ENCODE results near the gene OVOL1. TPM values are rescaled to one million over a fixed set of nuclear protein-coding genes. Genes with fewer than 3 reads are reported as not detected.
"Not testable (repeated sequence)": the region's sequence is repeated elsewhere in the genome, so short reads cannot be mapped to it uniquely, and the experiment has no call there.

OVOL1 gene
- total RNA-seq: not detected in 2 replicates

DNA sequence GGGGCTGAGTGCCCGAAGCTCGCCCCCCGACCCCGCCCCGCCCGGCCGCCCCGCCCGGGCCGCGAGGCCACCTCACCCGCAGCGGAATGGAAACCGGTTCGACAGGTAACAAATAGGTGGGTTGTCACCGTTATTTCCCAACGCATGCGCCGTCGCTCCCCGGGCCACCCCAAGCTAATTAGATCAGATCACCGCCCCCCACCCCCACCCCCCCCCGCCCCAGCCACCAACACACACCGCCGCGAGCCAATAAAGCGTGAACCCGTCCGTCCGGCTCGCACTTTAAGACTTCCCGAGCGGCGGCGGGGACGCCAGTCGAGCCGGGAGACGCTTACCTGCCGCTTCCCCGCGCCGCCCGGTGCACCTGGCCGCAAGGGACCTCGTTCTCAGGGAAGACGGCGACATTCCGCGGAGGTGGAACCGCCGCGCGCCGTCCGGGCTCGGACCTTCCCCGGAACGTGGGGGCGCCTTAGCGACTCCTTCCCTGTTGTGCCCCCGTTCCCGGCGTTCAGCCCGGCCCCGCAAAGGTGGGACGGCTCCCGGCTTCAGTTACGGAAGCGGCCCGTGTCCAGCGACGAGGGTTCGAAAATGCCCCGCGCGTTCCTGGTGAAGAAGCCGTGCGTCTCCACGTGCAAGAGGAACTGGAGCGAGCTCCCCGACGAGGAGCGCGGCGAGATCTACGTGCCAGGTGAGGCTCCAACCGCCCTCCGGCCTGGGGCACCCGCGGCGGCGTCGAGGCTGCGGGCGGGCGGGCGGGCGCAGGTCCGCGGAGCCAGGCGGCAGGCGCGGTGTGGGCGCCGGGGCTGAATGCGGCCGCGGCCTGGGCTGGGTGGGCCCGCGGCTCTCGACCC is at the start of gene OVOL1:
Gene OVOL1 (plus strand): TSS at position 278 of the 851 bp plus-strand sequence. CDS start 311 bp downstream, at position 589.
- DNase-seq: no peak

DNA sequence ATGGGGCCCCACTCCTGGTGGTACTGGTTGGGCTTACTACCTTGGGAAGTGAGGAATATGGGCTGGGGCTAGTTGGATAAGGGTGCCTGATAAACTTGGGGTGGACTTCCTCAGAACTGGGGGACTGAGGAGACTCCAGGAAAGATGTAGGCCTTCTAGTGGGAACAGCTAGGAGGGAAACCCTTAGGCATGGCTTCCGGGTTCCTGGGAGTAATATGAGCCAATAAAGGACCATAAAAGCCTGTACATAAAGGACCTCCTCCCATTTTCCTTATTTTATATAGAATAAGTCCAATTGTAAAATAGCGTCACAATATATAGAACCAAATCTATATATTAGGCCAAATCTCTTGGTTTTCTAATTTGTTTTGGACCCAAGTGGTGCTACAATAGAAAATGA is 47.8 kb upstream of the OVOL1 start:
- no peak for DNase-seq

DNA sequence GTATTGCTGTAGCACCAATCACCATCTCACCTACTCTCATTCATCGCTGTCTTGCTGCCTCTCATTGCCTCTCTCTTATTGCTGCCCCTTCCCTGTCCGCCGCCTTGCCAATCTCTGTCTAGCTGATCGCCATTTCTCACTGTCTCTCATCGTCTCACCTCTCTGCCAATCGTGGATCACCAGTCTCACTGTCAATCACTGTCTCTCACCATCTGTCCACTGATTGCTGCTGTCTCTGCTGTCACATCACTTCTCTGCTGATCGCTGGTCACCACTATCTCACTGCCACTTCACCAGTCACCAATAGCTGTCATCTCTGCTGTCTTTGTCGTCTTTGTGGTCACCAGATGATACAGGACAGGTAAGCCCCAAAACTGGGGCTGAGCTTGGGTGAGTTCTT is 45.7 kb upstream of the OVOL1 start:
- DNase-seq: no peak

DNA sequence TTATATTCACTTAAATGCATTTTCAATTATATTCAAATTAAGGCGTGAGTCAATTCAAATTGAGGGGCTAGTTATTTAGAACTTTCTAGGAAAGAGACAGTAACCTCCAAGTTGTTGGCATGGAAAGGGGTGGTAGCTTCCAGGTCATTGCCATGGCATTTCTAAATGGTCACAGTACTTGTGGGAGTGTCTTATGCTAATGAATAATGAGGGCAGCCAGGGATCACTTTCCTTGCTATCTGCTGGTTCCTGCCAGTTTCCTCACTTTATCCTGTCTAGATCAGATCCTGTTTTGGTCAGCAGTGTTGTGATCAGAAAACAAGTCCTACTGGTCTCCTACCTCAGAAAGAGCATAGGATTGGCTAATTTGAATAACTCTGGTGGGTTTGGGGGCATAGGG is 44.5 kb upstream of the OVOL1 start:
- peak; percentile 51 for DNase-seq

DNA sequence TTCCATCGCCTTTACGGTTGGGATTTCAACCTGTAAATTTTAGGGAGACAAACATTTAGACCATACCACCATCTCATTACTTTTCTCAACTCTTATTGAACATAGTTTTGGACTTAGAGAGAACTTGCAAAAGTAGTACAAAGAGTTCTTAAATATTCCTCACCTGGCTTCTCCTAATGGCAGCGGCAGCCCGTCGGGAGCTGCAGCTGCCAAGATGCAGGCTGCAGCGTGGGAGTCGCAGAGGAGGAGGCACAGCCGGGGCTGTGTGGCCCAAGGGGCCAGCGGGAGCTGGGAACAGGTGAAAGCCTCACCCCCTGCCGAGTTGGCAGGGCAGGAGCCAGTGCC is 43.2 kb upstream of the OVOL1 start:
- DNase-seq: no peak

DNA sequence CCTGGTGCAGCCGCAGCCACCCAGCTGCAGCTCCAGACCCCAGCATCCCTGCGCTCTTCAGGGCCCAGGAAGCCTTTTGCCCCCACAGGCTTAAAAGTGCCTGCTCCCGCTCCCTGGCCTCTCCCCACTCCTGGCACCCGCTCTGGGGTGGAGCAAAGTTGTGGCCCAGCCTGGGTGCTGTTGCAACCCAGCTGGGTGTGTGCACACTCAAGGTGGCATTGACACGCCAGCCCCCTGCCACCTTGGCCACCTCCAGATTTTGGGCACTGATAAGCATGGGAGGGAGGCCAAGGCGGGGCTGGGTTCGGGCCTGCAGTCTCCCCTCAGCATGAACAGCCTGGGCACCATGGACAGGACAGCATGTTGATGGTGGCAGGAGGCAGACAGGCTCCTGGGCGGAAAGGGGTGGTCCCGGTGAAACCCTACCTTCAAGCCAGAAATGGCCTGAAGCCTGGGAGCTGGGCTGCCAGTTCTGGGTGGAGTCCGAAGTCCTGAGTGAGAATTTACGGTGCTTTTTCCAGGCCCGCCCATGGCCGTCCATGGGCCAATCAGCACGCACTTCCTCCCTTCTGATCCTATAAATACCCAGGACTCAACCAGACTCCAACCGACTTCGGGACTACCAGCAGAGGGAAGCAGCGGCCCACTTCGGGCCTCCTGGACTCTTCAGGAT is 42.7 kb upstream of the OVOL1 start:
- DNase-seq: peak; percentile 66

DNA sequence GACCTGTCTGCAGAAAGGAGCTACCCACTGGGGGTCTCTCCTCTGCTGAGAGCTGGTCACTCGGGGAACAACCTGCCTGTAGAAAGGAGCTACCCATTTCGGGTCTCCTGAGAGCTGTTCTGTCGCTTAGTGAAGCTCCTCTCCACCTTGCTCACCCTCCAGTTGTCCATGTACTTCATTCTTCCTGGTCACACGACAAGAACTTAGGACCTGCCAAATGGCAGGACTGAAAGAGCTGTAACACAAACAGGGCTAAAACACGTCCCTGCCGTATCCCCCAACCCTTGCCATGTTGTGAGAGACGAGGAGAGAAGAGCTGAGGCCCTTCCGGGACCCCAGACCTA is 42.2 kb upstream of the OVOL1 start:
- DNase-seq: no peak

DNA sequence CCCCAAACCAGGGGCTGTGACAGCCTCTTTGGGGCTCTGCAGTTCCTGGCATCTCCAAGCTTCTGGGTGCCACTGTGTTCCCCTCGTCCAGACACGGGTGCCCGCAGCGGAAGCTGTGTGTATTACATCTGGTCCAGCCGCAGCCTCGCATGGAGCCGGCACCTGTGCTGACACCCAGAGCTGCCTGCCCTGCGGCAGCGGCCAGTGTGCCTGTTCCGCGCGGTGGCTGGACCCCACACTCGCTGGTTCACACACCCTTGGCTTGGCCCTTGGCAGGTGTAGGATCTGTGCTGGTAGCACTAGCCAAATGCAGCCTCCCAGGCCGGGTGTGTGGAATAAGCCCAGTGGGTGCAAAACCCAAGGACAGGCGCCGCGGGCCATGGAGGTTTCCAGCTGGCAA is 41.8 kb upstream of the OVOL1 start:
- no peak for DNase-seq

DNA sequence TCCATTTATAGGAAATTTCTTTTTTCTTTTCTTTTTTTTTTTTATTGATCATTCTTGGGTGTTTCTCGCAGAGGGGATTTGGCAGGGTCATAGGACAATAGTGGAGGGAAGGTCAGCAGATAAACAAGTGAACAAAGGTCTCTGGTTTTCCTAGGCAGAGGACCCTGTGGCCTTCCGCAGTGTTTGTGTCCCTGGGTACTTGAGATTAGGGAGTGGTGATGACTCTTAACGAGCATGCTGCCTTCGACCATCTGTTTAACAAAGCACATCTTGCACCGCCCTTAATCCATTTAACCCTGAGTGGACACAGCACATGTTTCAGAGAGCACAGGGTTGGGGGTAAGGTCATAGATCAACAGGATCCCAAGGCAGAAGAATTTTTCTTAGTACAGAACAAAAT is 24.7 kb upstream of the OVOL1 start:
- not testable (repeated sequence) for DNase-seq

DNA sequence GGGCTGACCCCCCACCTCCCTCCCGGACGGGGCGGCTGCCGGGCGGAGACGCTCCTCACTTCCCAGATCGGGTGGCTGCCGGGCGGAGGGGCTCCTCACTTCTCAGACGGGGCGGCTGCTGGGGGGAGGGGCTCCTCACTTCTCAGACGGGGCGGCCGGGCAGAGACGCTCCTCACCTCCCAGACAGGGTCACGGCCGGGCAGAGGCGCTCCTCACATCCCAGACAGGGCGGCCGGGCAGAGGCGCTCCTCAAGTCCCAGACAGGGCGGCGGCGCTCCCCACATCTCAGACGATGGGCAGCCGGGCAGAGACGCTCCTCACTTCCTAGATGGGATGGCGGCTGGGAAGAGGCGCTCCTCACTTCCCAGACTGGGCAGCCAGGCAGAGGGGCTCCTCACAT is 24.0 kb upstream of the OVOL1 start:
- not testable (repeated sequence) for DNase-seq

DNA sequence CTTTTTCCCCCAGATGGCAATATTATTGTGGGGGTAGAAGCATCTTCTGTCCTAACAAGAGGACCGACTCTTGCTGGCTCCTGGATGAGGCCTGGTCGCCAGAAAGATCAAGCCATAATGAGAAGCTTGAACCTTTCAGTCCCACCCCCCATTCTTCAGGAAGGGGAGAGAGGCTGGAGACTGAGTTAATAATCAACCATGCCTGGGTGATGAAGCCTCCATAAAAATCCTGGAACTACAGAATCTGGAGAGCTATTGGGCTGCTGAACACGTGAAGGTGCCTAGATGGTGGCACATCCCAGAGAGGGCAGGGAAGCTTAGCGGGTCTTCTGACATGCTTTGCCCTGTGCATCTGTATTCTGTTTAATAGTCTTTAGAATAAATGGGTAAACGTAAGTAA is 22.4 kb upstream of the OVOL1 start:
- no peak for DNase-seq

DNA sequence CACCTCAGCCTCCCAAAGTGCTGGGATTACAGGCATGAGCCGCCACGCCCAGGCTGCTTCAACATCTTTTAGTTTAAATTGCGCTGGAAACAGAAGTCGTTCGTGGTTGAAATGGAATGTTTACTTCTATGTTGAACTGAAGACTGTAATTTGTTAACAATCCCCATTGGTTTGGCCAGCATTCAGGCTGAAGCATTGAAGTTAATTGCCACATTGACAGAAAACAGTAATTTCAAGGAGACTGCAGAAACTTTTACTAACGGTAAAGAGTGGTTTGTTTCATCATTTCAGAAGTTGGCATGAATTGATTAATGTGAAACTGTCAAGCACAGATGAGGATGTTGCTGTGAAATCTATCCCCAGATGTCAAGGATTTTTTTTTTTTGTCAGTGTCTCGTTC is 20.3 kb upstream of the OVOL1 start:
- DNase-seq: no peak

DNA sequence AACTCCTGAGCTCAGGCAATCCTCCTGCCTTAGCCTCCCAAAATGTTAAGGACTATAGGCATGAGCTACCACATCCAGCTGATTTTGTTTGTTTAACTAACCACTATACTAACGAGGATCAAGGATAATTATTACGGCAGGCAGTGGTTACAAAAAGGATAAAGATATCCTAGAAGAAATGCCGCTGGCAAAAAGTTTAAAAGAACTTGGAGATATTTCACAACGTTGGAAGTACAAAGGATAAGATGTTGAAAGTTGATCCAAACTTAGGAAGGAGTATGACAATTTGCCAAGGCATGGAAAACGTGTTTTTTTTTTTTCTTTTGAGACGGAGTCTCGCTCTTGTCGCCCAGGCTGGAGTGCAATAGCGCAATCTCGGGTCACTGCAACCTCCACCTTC is 19.5 kb upstream of the OVOL1 start:
- DNase-seq: no peak

DNA sequence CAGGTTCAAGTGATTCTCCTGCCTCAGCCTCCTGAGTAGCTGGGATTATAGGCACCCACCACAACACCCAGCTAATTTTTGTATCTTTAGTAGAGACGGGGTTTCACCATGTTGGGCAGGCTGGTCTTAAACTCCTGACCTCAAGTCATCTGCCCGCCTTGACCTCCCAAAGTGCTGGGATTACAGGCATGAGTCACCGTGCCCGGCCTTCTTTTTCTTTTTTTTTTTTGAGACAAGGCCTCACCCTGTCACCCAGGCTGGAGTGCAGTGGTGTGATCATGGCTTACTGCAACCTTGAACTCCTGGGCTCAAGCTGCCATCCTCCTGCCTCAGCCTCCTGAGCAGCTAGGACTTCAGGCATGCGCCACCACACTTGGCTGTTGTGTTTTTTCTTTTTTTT is 19.1 kb upstream of the OVOL1 start:
- not testable (repeated sequence) for DNase-seq

DNA sequence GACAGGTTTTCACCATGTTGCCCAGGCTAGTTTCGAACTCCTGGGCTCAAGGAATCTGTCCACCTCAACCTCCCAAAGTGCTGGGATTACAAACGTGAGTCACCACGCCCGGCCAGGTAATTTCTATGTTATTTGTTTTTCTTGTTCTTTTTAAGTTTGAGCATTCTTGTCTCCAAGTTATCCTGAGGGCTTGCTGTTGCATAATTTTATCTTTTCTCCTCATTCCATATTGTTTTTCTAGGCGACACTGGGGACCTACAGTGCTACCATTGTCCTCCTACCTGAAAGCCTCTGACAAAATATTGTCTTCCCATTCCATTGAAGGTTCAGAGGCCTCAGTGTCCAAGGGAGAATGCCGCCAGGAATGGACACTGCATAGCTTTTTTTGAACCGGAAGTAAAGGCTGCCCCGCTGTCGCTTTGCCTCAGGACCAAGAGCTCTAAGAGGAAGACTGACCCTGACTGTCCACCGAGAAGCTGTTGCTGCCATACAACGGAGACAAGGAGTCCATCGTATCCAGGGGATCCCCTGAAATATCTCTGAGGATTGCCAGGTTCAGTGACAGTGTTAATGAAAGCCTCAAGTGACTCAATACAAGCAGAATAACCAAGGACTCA is 15.8 kb upstream of the OVOL1 start:
- DNase-seq: no peak

DNA sequence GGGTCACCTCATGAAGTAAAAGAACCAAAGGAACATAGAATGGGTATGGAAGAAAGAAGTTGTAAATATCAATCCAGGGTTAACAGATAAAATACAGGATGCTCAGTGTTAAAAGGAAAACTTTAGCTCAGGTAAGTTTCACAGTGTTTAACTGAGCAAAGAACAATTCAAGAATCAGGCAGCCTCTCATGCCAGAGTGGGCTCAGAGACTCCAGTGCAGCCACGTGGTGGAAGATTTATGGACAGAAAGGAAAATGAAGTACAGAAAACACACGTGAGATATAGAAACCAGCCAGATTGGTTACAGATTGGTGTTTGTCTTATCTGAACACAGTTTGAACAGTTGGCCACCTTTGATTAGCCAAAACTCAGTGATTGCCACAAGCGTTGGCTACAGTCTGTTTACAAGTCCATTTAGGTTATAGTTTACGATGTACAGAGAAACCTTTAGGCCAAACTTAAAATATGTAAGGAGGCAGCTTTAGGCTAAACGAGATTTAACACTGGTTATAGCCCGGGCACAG is 15.2 kb upstream of the OVOL1 start:
- DNase-seq: no peak

DNA sequence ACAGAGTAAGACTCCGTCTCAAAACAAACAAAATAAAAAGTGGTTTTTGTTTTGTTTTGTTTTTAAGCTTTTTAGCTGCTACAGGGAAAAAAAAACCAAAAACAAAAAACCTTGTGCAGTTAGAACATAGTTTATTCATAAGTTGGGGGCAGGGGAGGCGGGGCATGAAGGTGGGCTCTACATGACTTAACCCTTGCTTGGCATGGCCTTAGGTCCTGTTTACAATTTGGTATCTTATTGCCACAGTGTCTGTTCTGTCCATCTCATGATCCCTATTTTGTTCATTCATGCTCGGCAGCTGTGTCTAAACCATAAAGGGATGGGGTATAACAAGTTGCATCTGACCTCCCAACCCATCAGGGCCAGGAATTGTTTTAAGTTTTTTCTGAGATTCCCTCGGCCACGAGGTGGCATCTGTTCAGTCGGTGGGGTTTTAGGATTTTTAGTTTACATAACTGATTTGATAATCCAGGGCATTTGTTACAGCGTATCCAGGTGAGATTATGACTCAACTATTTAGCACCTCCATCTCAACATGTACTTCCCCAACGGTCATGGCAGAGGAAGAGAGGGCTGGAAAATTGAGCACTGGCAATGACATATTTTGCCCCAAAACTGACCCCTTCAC is 13.0 kb upstream of the OVOL1 start:
- DNase-seq: peak; percentile 21

DNA sequence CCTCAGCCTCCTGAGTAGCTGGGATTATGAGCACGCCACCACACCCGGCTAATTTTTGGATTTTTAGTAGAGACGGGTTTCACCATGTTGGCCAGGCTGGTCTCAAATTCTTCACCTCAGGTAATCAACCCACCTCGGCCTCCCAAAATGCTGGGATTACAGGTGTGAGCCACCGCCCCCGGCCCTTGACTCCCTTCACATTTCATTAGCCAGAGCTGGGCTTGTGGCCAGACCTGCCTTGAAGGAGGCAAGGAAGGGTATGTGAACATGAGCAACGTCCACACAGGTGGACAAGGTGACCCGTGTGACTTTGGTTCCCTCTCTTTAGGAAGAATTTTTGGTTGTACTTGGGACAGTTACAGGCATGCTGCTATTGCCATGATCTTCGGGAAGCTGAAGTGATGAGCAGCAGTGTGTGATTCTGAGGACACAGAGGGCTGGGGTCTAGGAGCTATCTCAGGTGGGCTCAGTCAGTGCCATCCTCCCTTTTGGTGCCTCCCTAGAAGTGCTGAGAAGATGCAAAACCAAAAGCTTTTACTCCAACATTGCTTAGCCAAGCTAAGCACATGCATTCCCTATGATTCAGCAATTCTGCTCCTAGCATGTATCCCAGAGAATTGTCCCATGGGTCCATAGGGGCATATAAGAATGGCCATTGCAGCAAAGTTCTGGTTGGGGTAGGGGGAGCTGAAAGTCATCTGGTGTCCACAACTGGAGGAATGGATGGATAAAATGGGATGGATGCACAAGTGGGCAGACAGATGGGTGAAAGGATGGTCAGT is 12.1 kb upstream of the OVOL1 start:
- no peak for DNase-seq

DNA sequence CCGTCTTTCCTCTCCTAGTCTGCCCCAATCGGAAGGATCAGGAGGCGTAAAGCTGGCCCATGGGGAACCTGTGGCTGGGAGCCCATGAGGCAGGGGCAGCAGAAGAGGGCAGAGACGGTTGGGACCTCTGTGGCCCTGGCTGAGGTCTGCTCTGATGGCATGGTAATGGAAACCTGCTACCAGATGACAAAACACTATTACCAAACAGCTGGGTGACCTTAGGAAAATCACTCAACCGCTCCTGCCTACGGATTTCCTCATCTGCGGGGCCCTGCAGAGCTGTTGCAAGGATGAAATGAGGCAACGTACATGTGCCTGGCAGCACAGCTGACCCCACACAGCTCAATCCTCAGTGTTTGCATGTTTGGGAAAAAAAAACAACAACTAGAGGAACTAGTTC is 10.7 kb upstream of the OVOL1 start:
- DNase-seq: no peak

DNA sequence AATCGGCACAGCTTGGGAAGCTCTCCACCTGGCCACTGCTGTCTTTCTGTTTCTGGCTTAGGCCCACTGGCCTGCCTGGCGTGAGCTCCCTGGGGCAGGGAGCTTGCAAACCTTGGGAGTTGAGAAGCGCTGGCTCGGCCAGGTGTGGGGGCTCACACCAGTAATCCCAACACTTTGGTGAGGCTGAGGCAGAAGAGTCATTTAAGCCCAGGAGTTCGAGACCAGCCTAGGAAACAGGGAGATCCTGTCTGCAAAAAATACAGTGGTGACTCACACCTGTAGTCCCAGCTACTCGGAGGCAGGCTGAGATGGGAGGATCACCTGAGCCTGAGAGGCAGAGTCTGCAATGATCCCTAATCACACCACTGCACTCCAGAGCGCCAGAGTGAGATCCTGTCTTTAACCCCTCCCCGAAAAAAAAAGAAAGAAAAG is 10.1 kb upstream of the OVOL1 start:
- DNase-seq: no peak

DNA sequence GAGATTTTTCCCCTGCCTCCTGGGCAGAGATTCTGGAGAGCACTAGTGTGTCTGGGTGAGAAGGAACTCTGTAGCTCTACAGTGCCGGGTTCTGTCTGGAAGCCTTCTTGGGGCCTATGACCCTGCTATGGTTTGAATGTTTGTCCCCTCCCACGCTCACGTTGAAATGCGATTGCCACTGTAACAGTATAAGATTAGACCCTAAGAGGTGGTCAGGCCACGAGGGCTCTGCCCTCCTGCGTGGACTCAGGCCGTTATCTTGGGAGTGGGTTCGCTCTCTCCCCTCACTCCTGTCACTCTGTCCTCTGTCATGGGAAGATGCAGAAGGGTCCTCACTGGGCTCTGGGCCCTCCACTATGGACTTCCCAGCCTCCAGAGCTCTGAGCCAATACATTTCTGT is 9.6 kb upstream of the OVOL1 start:
- no peak for DNase-seq

DNA sequence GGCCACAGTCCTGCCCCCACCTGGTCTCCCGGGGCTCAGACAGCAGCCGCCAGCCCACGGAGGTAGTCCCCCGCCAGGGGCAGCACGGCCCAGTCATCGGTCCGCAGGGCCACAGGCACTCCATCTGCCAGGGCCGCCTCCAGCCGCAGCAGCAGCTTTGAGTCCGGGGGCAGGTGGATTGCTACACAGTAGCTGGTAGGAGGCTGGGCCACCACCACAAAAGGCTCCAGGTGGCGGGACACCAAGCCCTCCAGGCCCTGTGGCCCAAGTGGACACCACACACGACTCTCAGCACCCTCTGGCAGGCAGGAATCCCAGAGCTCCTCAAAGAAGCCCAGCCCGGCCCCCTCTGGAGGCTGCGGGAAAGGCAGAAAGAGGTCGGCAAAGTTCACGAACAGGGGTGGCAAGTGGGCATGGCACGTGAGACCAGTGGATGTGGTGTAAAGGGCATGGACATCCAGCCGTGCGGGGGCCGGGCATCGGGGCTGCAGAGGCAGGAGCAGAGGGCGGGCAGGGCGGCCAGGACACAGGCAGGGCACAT is 9.0 kb upstream of the OVOL1 start:
- DNase-seq: no peak

Data from dermis blood vessel endothelial cell (primary cell).